DOHH2 (cell line): ENCODE measurements around the gene IGFBP2.

ENCODE experiments used
- EZH2phosphoT487 ChIP-seq: fragments of 200-600 bp; sonication (generic); IDR thresholded peaks from 2 replicates; pipeline ENCODE4 v1.6.1; 2017; ENCODE audit warnings: borderline replicate concordance, mild to moderate bottlenecking, antibody characterized with exemption, low read length, moderate library complexity, mixed read lengths
- TF ChIP-seq, protein P1 (sequence below): fragments of 200-600 bp; sonication (generic); IDR thresholded peaks from one replicate; pipeline ENCODE4 v1.5.1; 2014; ENCODE audit warnings: antibody characterized with exemption, mild to moderate bottlenecking, low read depth, low read length; ENCODE audit not compliant: poor library complexity, severe bottlenecking

DNA sequence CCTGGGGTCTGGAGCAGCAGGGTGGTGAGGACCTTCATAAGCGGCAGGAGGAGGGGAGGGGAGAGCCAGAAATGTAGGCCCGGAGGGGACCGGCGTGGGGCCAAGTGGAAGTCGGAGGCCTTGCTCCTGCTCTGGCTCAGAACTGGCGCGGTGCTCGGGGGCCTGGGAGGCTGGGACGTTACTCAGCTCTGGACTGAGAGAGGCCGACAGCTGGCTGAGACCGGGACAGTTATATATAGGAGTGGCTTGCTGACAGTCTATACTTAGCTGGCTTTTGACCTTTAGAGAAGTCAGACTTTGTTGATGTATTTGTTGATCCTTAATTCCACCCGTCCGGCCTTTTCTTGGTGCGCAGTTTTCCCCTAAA, 46.4 kb downstream of the IGFBP2 start:
- TF ChIP-seq, protein P1, sequence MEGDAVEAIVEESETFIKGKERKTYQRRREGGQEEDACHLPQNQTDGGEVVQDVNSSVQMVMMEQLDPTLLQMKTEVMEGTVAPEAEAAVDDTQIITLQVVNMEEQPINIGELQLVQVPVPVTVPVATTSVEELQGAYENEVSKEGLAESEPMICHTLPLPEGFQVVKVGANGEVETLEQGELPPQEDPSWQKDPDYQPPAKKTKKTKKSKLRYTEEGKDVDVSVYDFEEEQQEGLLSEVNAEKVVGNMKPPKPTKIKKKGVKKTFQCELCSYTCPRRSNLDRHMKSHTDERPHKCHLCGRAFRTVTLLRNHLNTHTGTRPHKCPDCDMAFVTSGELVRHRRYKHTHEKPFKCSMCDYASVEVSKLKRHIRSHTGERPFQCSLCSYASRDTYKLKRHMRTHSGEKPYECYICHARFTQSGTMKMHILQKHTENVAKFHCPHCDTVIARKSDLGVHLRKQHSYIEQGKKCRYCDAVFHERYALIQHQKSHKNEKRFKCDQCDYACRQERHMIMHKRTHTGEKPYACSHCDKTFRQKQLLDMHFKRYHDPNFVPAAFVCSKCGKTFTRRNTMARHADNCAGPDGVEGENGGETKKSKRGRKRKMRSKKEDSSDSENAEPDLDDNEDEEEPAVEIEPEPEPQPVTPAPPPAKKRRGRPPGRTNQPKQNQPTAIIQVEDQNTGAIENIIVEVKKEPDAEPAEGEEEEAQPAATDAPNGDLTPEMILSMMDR: no peak
- no peak for TF ChIP-seq EZH2phosphoT487
